Measurements from ENCODE around the gene ATP1A2. TPM values are rescaled to one million over a fixed set of nuclear protein-coding genes. Genes with fewer than 3 reads are reported as not detected.

The ATP1A2 gene
- total and polyA plus RNA-seq, 2 of the 8 experiments (the other 6 are each of a cell fraction or from before 2014, with no cell fraction given): 39.7 to 40.8 TPM

DNA sequence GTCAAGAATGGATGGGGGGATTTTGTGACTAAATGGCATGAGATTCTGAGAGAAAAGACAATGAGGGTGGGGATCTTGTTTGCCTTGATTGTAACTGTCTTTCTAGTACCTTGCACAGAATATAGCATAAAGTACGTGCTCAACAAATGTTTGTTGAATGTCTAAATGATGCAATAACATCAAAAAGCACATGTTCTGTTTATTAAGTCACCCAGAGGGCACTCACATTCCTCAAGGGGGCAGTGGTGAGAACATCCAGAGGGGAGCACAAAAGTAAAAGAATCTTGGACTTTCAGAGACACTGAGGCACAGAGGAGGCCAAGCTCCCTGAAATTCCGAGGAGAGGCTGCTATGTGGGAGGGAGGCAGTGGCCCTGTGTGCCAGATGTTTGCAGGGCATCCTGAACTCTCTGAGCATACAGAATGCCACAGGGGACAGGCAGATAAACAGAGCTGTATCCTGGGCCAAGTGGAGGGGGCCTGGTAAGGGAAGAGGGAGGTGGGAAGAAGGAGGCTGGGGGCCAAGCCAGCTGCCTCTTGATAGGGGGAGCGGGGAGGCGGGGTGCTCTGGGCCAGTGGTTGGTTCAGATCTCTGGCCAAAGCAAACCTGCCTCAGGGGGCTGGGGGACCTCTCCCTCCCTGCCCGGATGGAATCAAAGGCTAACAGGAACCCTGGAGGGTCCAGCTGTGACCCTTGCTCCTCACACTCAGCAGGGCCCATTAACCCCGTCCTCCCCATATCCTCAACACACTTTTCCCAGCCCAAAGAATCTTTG is 6.5 kb upstream of the ATP1A2 start (continued):
- TF ChIP-seq, protein P1, sequence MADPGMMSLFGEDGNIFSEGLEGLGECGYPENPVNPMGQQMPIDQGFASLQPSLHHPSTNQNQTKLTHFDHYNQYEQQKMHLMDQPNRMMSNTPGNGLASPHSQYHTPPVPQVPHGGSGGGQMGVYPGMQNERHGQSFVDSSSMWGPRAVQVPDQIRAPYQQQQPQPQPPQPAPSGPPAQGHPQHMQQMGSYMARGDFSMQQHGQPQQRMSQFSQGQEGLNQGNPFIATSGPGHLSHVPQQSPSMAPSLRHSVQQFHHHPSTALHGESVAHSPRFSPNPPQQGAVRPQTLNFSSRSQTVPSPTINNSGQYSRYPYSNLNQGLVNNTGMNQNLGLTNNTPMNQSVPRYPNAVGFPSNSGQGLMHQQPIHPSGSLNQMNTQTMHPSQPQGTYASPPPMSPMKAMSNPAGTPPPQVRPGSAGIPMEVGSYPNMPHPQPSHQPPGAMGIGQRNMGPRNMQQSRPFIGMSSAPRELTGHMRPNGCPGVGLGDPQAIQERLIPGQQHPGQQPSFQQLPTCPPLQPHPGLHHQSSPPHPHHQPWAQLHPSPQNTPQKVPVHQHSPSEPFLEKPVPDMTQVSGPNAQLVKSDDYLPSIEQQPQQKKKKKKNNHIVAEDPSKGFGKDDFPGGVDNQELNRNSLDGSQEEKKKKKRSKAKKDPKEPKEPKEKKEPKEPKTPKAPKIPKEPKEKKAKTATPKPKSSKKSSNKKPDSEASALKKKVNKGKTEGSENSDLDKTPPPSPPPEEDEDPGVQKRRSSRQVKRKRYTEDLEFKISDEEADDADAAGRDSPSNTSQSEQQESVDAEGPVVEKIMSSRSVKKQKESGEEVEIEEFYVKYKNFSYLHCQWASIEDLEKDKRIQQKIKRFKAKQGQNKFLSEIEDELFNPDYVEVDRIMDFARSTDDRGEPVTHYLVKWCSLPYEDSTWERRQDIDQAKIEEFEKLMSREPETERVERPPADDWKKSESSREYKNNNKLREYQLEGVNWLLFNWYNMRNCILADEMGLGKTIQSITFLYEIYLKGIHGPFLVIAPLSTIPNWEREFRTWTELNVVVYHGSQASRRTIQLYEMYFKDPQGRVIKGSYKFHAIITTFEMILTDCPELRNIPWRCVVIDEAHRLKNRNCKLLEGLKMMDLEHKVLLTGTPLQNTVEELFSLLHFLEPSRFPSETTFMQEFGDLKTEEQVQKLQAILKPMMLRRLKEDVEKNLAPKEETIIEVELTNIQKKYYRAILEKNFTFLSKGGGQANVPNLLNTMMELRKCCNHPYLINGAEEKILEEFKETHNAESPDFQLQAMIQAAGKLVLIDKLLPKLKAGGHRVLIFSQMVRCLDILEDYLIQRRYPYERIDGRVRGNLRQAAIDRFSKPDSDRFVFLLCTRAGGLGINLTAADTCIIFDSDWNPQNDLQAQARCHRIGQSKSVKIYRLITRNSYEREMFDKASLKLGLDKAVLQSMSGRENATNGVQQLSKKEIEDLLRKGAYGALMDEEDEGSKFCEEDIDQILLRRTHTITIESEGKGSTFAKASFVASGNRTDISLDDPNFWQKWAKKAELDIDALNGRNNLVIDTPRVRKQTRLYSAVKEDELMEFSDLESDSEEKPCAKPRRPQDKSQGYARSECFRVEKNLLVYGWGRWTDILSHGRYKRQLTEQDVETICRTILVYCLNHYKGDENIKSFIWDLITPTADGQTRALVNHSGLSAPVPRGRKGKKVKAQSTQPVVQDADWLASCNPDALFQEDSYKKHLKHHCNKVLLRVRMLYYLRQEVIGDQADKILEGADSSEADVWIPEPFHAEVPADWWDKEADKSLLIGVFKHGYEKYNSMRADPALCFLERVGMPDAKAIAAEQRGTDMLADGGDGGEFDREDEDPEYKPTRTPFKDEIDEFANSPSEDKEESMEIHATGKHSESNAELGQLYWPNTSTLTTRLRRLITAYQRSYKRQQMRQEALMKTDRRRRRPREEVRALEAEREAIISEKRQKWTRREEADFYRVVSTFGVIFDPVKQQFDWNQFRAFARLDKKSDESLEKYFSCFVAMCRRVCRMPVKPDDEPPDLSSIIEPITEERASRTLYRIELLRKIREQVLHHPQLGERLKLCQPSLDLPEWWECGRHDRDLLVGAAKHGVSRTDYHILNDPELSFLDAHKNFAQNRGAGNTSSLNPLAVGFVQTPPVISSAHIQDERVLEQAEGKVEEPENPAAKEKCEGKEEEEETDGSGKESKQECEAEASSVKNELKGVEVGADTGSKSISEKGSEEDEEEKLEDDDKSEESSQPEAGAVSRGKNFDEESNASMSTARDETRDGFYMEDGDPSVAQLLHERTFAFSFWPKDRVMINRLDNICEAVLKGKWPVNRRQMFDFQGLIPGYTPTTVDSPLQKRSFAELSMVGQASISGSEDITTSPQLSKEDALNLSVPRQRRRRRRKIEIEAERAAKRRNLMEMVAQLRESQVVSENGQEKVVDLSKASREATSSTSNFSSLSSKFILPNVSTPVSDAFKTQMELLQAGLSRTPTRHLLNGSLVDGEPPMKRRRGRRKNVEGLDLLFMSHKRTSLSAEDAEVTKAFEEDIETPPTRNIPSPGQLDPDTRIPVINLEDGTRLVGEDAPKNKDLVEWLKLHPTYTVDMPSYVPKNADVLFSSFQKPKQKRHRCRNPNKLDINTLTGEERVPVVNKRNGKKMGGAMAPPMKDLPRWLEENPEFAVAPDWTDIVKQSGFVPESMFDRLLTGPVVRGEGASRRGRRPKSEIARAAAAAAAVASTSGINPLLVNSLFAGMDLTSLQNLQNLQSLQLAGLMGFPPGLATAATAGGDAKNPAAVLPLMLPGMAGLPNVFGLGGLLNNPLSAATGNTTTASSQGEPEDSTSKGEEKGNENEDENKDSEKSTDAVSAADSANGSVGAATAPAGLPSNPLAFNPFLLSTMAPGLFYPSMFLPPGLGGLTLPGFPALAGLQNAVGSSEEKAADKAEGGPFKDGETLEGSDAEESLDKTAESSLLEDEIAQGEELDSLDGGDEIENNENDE (IDR thresholded peaks at IDR 0.05; ENCODE audit: insufficient replicate concordance, low read length): no peak
- TF ChIP-seq RNF2 (IDR thresholded peaks at IDR 0.05; ENCODE audit: borderline replicate concordance, low read depth, low read length, missing control alignments, poor library complexity, severe bottlenecking) (no peak), CREB1 (IDR thresholded peaks at IDR 0.05) (no peak), SP4 (IDR thresholded peaks at IDR 0.05; ENCODE audit: low read length) (no peak), TAF7 (optimal IDR thresholded peaks at IDR 0.05; ENCODE audit: borderline replicate concordance, low read depth, low read length) (no peak), RBBP5 (IDR thresholded peaks at IDR 0.05; ENCODE audit: borderline replicate concordance, low read depth, low read length) (no peak), YY1 (IDR thresholded peaks at IDR 0.05; ENCODE audit: low read depth, low read length) (no peak)
